Measurements from ENCODE around the gene METTL16. TPM values are rescaled to one million over a fixed set of nuclear protein-coding genes. Genes with fewer than 3 reads are reported as not detected.

METTL16 gene
- total RNA-seq, 4 donors from 2014 or later: 30.4 to 48.9 (median 44.7) TPM

DNA sequence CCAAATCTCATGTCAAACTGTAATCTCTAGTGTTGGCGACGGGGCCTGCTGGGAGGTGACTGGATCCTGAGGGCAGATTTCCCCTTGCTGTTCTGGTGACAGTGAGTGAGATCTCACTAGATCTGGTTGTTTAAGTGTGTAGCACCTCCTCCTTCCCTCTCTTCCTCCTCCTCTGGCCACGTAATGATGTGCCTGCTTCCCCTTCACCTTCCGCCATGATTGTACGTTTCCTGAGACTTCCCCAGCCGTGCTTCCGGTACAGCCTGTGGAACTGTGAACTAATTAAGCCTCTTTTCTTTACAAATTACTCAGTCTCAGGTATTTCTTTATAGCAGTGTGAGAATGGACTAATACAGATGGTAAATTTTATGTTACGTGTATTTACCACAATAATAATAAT is 49.2 kb downstream of the METTL16 start:
- intact Hi-C loops (cut with DNase I): no loop called here
- no peak overlapping the region for H3K27ac ChIP-seq
- no peaks in the 10 kb centered on the region for H3K4me1 ChIP-seq
- H3K36me3 ChIP-seq: peaks cover 10 to 16% of the 10 kb centered on the region in 2 donors
- no peaks in the 10 kb centered on the region for H3K27me3 ChIP-seq
- no peak overlapping the region for H3K4me3 ChIP-seq (replicated peaks in 1 of 3)
- no peaks in the 10 kb centered on the region for H3K9me3 ChIP-seq
- 95% methylated on average over 8 of the region's 8 CpGs for WGBS, 2 donors
- no peak for TF ChIP-seq CTCF (IDR thresholded peaks at IDR 0.05)
- no peak for TF ChIP-seq POLR2A (IDR thresholded peaks at IDR 0.05)
- no peak for DNase-seq

- intact Hi-C loops (cut with DNase I): no loop called here
- WGBS, 2 donors: 91 to 94% methylated on average over 3 of the region's 3 CpGs
- no peak overlapping the region for H3K4me3 ChIP-seq (replicated peaks in 1 of 3)
- H3K27me3 ChIP-seq: no peaks in the 10 kb centered on the region
- H3K4me1 ChIP-seq: no peaks in the 10 kb centered on the region
- no peak for TF ChIP-seq POLR2A (IDR thresholded peaks at IDR 0.05)
- no peak for TF ChIP-seq CTCF (IDR thresholded peaks at IDR 0.05)
- no peak overlapping the region for H3K27ac ChIP-seq
- no peaks in the 10 kb centered on the region for H3K9me3 ChIP-seq
- no peak for DNase-seq
- H3K36me3 ChIP-seq: peaks cover 10 to 16% of the 10 kb centered on the region in 2 donors
These were observed 51.8 kb downstream of the METTL16 start for GRCh38 chr17:2459917-2460271.

GRCh38 chr17:2457913-2458312 is 53.8 kb downstream of the METTL16 start:
- WGBS, 2 donors: 97 to 100% methylated on average over 4 of the region's 4 CpGs
- H3K36me3 ChIP-seq: peaks cover 0 to 7% of the 10 kb centered on the region in 2 donors
- H3K27ac ChIP-seq: no peak overlapping the region

DNA sequence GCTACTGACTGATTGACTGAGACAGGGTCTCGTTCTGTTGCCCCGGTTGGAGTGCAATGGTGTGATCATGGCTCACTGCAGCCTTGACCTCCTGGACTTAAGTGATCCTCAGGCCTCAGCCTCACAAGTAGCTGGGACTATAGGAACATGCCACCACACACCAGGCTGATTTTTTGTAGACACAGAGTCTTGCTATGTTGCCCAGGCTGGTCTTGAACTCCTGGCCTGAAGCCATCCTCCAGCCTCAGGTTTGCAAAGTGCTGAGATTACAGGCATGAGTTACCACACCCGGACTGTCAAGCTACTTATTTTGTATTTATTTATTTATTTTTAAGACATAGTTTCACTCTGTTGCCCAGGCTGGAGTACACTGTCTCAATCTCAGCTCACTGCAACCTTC is 55.2 kb downstream of the METTL16 start:
- WGBS, 2 donors: 86 to 92% methylated on average over 3 of the region's 3 CpGs
- Histone ChIP-seq H3K9me3 (no peaks in the 10 kb centered on the region), H3K27ac (no peak overlapping the region), H3K4me3 (replicated peaks in 1 of 3) (no peak overlapping the region), H3K36me3 (peaks cover 0 to 3% of the 10 kb centered on the region in 2 donors), H3K27me3 (no peaks in the 10 kb centered on the region), H3K4me1 (no peaks in the 10 kb centered on the region)
- intact Hi-C loops (cut with DNase I): no loop called here
- no peak for TF ChIP-seq CTCF (IDR thresholded peaks at IDR 0.05)
- TF ChIP-seq POLR2A (IDR thresholded peaks at IDR 0.05): no peak
- DNase-seq: no peak

More at GRCh38 chr17:2457913-2458312, 53.8 kb downstream of the METTL16 start:
- Histone ChIP-seq H3K4me3 (replicated peaks in 1 of 3) (no peak overlapping the region), H3K9me3 (no peaks in the 10 kb centered on the region), H3K4me1 (no peaks in the 10 kb centered on the region), H3K27me3 (no peaks in the 10 kb centered on the region)
- intact Hi-C loops (cut with DNase I): no loop called here
- no peak for TF ChIP-seq CTCF (IDR thresholded peaks at IDR 0.05)
- TF ChIP-seq POLR2A (IDR thresholded peaks at IDR 0.05): no peak
- no peak for DNase-seq

DNA sequence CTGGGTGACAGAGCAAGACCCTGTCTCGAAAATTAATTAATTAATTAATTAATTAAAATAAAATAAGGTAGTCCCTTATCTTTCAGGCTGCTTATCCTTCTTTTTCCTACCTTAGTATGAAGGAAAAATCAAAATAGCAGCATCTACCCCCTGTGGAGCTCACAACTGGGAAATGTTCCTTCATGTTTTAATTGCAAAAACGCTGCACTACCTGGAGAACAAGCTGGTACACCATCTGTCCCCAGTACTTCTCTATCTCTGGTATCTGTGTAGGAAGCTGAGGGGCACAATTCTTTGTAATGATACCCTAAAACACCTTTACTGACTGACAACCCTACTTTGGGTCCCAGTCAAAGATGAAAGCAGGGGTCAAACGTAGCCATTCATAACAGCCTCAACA is 55.7 kb downstream of the METTL16 start:
- Histone ChIP-seq H3K27ac (no peak overlapping the region), H3K4me1 (no peaks in the 10 kb centered on the region), H3K27me3 (no peaks in the 10 kb centered on the region), H3K36me3 (peaks cover 0 to under 1% of the 10 kb centered on the region in 2 donors), H3K9me3 (no peaks in the 10 kb centered on the region), H3K4me3 (replicated peaks in 1 of 3) (no peak overlapping the region)
- intact Hi-C loops (cut with DNase I): no loop called here
- no peak for DNase-seq
- 94 to 97% methylated on average over 3 of the region's 3 CpGs for WGBS, 2 donors
- TF ChIP-seq POLR2A (IDR thresholded peaks at IDR 0.05) (no peak), CTCF (IDR thresholded peaks at IDR 0.05) (no peak)

Measured in thyroid gland (tissue), 4 donors.